ENCODE measurements around the gene INTS3.

INTS3 gene

DNA sequence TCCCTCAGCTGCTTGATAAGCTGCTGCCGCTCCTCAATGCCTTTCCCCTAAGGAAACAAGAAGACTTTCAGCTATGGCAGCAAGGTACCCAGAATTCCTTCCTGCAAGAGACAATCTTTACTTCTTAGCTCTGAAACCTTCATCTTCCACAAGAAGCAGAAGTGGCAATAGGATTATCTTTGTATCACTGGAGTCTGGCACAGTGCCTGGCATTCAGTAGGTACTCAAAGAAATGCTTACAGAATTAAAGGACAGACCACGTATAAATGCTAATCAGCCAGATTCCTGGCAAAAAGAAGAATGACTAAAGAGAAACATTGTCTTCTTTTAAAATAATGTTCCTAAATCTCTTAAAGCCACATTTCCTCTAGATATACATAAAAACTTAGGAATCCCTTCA is 91.0 kb downstream of the INTS3 start:
- Histone ChIP-seq H3K4me3 (ENCODE audit: low read length, poor library complexity, severe bottlenecking) (no peak overlapping the region), H3K36me3 (ENCODE audit: insufficient read depth, low read length) (peaks cover 53% of the 10 kb centered on the region), H3K9ac (ENCODE audit: low read depth, low read length, poor library complexity, severe bottlenecking) (no peak overlapping the region), H3F3A (ENCODE audit: low read depth) (no peaks in the 10 kb centered on the region), H3K4me2 (ENCODE audit: low read depth, low read length, poor library complexity, severe bottlenecking) (no peak overlapping the region), H4K20me1 (ENCODE audit: insufficient read depth, low read length, poor library complexity, severe bottlenecking) (peaks cover 2% of the 10 kb centered on the region), H2AFZ (ENCODE audit: low read length) (no peak overlapping the region), H3K79me2 (ENCODE audit: insufficient read depth, low read length) (no peaks in the 10 kb centered on the region), H3K9me3 (ENCODE audit: insufficient read depth, low read depth, low read length) (no peaks in the 10 kb centered on the region), H3K4me1 (ENCODE audit: insufficient read depth, low read length, poor library complexity, severe bottlenecking) (no peaks in the 10 kb centered on the region), H3K27me3 (ENCODE audit: insufficient read depth, low read length, poor library complexity, severe bottlenecking) (no peaks in the 10 kb centered on the region), H3K9me2 (replicated peaks; ENCODE audit: low read depth, low read length) (no peaks in the 10 kb centered on the region)
- TF ChIP-seq, protein P1, sequence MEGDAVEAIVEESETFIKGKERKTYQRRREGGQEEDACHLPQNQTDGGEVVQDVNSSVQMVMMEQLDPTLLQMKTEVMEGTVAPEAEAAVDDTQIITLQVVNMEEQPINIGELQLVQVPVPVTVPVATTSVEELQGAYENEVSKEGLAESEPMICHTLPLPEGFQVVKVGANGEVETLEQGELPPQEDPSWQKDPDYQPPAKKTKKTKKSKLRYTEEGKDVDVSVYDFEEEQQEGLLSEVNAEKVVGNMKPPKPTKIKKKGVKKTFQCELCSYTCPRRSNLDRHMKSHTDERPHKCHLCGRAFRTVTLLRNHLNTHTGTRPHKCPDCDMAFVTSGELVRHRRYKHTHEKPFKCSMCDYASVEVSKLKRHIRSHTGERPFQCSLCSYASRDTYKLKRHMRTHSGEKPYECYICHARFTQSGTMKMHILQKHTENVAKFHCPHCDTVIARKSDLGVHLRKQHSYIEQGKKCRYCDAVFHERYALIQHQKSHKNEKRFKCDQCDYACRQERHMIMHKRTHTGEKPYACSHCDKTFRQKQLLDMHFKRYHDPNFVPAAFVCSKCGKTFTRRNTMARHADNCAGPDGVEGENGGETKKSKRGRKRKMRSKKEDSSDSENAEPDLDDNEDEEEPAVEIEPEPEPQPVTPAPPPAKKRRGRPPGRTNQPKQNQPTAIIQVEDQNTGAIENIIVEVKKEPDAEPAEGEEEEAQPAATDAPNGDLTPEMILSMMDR (conservative IDR thresholded peaks at IDR 0.05; ENCODE audit: low read length) = no peak
- no peak for TF ChIP-seq EZH2phosphoT487 (IDR thresholded peaks at IDR 0.05; ENCODE audit: borderline replicate concordance)
